ENCODE results near the gene TAS2R13. TPM values are rescaled to one million over a fixed set of nuclear protein-coding genes. Genes with fewer than 3 reads are reported as not detected.

Gene TAS2R13
- total and polyA plus RNA-seq, 2 of the 4 experiments (the other 2 are of a cell fraction) = 0.03 to 0.90 TPM

DNA sequence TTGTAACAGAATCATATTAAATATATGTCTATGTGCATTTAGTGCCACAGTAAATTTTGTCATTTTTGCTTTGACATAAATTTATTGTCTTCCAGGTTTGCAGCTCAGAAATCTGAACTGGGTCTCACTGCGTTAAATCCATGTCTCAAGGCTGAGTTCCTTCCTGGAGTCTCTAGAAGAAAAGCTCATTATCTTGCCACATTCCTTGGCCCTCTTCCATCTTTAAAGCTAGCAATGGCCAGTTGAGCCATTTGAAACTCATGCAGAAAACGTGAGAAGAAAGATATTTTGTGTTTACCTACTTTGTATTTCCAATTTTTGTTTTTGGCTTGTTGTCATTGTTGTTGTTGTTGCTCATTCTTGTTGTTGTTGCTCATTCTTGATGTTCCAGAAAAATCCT, 36.0 kb downstream of the TAS2R13 start:
- H3K9me1 ChIP-seq (ENCODE audit: insufficient read depth, low read length) = peaks cover 6% of the 10 kb centered on the region; the same call in 1 of the 2 replicates
- H3K27ac ChIP-seq (ENCODE audit: insufficient read depth, low read length) = no peak overlapping the region
- intact Hi-C loops (cut with micrococcal nuclease) (no loop called here), dilution Hi-C loops (cut with HindIII; ENCODE audit: low sequenced_read_pairs, unreplicated experiment) (no loop called here), in situ Hi-C loops (cut with MboI; ENCODE audit: low sequenced_read_pairs) (no loop called here)
- BruUV-seq (replicated peaks) = no TSS peak
- H2BK15ac ChIP-seq (ENCODE audit: low read depth, low read length) = no peak overlapping the region
- H3K4ac ChIP-seq (ENCODE audit: low read depth, low read length) = no peak overlapping the region
- no peaks in the 10 kb centered on the region; a peak in 1 of 4 replicates for H3K79me1 ChIP-seq (ENCODE audit: low read depth in 1 of 2, low read length in 2 of 2)
- no peak overlapping the region for H2BK5ac ChIP-seq (ENCODE audit: low read depth, low read length, poor library complexity, severe bottlenecking)
- no peak overlapping the region for H2AK5ac ChIP-seq (ENCODE audit: low read depth, low read length)
- CTCF ChIA-PET = no interaction called here
- H3K4me2 ChIP-seq (ENCODE audit: low read depth, low read length) = no peak overlapping the region
- H3K9me3 ChIP-seq (ENCODE audit: control insufficient read depth, insufficient read depth, low read length) = no peaks in the 10 kb centered on the region
- H2BK120ac ChIP-seq (ENCODE audit: low read depth, low read length) = no peak overlapping the region
- no peaks in the 10 kb centered on the region for H3K27me3 ChIP-seq (ENCODE audit: control insufficient read depth, insufficient read depth, low read length)
- H3K18ac ChIP-seq (ENCODE audit: low read depth, low read length) = no peak overlapping the region
- no peak overlapping the region for H3K9ac ChIP-seq (ENCODE audit: low read depth, low read length)
- no peak overlapping the region for H3K56ac ChIP-seq (ENCODE audit: extremely low read depth, insufficient read depth, low read length)
- no peak overlapping the region for H4K5ac ChIP-seq (ENCODE audit: low read depth, low read length)
- no peaks in the 10 kb centered on the region for H4K20me1 ChIP-seq (ENCODE audit: insufficient read depth, low read length)
- no peaks in the 10 kb centered on the region for H3K4me1 ChIP-seq (ENCODE audit: control insufficient read depth, insufficient read depth, low read length)
- H4K8ac ChIP-seq (ENCODE audit: low read depth in 2 of 2, low read length in 2 of 2) = no peak overlapping the region
- DNase-seq (peak; percentile 35), ATAC-seq (ENCODE audit: low read depth) (0 out of 2 replicates have a peak, but pooled peaks have one; percentile 24)
- H2AFZ ChIP-seq (replicated peaks; ENCODE audit: low read length, poor library complexity) = no peak overlapping the region
- no peak overlapping the region for H3K14ac ChIP-seq (replicated peaks; ENCODE audit: low read depth, low read length)
- H4K91ac ChIP-seq (ENCODE audit: insufficient read depth, low read depth, low read length) = no peak overlapping the region
- POLR2A ChIA-PET (ENCODE audit: unreplicated experiment) = no interaction called here
- H3K36me3 ChIP-seq (ENCODE audit: control insufficient read depth, insufficient read depth, low read length) = peaks cover 3% of the 10 kb centered on the region
- no CpG with 5 or more reads among the region's 2 CpGs for WGBS, 2 experiments (ENCODE audit: extremely low coverage in 2 of 2, insufficient read length in 1 of 2)
- H2AK9ac ChIP-seq (replicated peaks; ENCODE audit: low read depth, low read length, poor library complexity) = no peak overlapping the region
- no peak overlapping the region for H3K4me3 ChIP-seq (ENCODE audit: insufficient read depth, low read depth, low read length)
- H2BK20ac ChIP-seq (ENCODE audit: low read depth, low read length) = no peak overlapping the region
- H3K23ac ChIP-seq (ENCODE audit: low read depth, low read length) = no peak overlapping the region
- TF ChIP-seq, protein P1, sequence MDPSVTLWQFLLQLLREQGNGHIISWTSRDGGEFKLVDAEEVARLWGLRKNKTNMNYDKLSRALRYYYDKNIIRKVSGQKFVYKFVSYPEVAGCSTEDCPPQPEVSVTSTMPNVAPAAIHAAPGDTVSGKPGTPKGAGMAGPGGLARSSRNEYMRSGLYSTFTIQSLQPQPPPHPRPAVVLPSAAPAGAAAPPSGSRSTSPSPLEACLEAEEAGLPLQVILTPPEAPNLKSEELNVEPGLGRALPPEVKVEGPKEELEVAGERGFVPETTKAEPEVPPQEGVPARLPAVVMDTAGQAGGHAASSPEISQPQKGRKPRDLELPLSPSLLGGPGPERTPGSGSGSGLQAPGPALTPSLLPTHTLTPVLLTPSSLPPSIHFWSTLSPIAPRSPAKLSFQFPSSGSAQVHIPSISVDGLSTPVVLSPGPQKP (IDR thresholded peaks at IDR 0.05; ENCODE audit: borderline replicate concordance, low read depth, low read length) = no peak
- TF ChIP-seq, protein P2, sequence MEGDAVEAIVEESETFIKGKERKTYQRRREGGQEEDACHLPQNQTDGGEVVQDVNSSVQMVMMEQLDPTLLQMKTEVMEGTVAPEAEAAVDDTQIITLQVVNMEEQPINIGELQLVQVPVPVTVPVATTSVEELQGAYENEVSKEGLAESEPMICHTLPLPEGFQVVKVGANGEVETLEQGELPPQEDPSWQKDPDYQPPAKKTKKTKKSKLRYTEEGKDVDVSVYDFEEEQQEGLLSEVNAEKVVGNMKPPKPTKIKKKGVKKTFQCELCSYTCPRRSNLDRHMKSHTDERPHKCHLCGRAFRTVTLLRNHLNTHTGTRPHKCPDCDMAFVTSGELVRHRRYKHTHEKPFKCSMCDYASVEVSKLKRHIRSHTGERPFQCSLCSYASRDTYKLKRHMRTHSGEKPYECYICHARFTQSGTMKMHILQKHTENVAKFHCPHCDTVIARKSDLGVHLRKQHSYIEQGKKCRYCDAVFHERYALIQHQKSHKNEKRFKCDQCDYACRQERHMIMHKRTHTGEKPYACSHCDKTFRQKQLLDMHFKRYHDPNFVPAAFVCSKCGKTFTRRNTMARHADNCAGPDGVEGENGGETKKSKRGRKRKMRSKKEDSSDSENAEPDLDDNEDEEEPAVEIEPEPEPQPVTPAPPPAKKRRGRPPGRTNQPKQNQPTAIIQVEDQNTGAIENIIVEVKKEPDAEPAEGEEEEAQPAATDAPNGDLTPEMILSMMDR (conservative IDR thresholded peaks at IDR 0.05; ENCODE audit: low read depth, low read length) = no peak
- TF ChIP-seq FOS (IDR thresholded peaks at IDR 0.05; ENCODE audit: low read depth, low read length) (no peak), BHLHE40 (IDR thresholded peaks at IDR 0.05; ENCODE audit: low read depth, low read length) (no peak), CHD1 (IDR thresholded peaks at IDR 0.05; ENCODE audit: low read depth, low read length) (no peak), RFX5 (IDR thresholded peaks at IDR 0.05; ENCODE audit: low read depth, low read length) (no peak), CEBPB (IDR thresholded peaks at IDR 0.05; ENCODE audit: low read depth, low read length) (no peak), MXI1 (IDR thresholded peaks at IDR 0.05; ENCODE audit: borderline replicate concordance, low read depth, low read length) (no peak), RAD21 (IDR thresholded peaks at IDR 0.05; ENCODE audit: low read length) (no peak), RCOR1 (IDR thresholded peaks at IDR 0.05; ENCODE audit: insufficient replicate concordance, low read length) (no peak), NFE2L2 (IDR thresholded peaks at IDR 0.05; ENCODE audit: low read depth, low read length) (no peak), MAFK (IDR thresholded peaks at IDR 0.05; ENCODE audit: low read depth, low read length) (no peak), POLR2A (IDR thresholded peaks at IDR 0.05; ENCODE audit: low read depth, low read length) (no peak), SMC3 (IDR thresholded peaks at IDR 0.05; ENCODE audit: low read depth, low read length) (no peak), MAZ (IDR thresholded peaks at IDR 0.05; ENCODE audit: borderline replicate concordance, low read depth, low read length) (no peak)
- TF ChIP-seq, protein P3, sequence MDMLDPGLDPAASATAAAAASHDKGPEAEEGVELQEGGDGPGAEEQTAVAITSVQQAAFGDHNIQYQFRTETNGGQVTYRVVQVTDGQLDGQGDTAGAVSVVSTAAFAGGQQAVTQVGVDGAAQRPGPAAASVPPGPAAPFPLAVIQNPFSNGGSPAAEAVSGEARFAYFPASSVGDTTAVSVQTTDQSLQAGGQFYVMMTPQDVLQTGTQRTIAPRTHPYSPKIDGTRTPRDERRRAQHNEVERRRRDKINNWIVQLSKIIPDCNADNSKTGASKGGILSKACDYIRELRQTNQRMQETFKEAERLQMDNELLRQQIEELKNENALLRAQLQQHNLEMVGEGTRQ (IDR thresholded peaks at IDR 0.05; ENCODE audit: low read depth, low read length) = no peak

Data from IMR-90 (cell line).